Lower lobe of right lung (tissue), 2 donors: ENCODE data around the gene SLC9A9. TPM values are rescaled to one million over a fixed set of nuclear protein-coding genes. Genes with fewer than 3 reads are reported as not detected.

Source experiments
- ATAC-seq, 2 donors: fragments of 200-7000 bp; cut with Tn5 transposase; one replicate each; pipeline ENCODE4 v1.9.1; 2020 to 2022; ENCODE audit warnings: mild to moderate bottlenecking in 2 of 2, moderate library complexity in 2 of 2
- DNase-seq: peaks from one replicate; pipeline ENCODE4 v3.0.0-alpha.2; 2020
- H3K27ac ChIP-seq: fragments of 200-600 bp; one replicate; pipeline ENCODE4 v1.8.0; 2022
- H3K27me3 ChIP-seq: fragments of 200-600 bp; one replicate; pipeline ENCODE4 v1.8.0; 2022; ENCODE audit warnings: low read depth
- H3K36me3 ChIP-seq: fragments of 200-600 bp; one replicate; pipeline ENCODE4 v1.8.0; 2022; ENCODE audit warnings: mild to moderate bottlenecking
- H3K4me1 ChIP-seq: fragments of 200-600 bp; one replicate; pipeline ENCODE4 v1.8.0; 2022
- H3K4me3 ChIP-seq: fragments of 200-600 bp; one replicate; pipeline ENCODE4 v1.8.0; 2022; ENCODE audit warnings: mild to moderate bottlenecking
- H3K9me3 ChIP-seq: fragments of 200-600 bp; one replicate; pipeline ENCODE4 v1.8.0; 2022
- CTCF ChIP-seq: fragments of 200-600 bp; IDR thresholded peaks from one replicate; pipeline ENCODE4 v1.8.0; 2022; ENCODE audit warnings: antibody characterized with exemption, mild to moderate bottlenecking
- intact Hi-C: fragments of 100-400 bp; cut with DNase I; formaldehyde crosslinking; loops from one replicate; pipeline ENCODE4 v1.11.0; 2022
- total RNA-seq: library from RNA; stranded (reverse); fragmentation: NEBNext Ultra II Directional; extraction: Animal tissue kit (Norgen Biotek cat#: 25700); gene quantifications from one replicate; pipeline ENCODE4 v1.2.1, GENCODE V29; 2021
- donor health status: DM: no; HTN: yes; CAD: no; lungs with severe emphysema.

The SLC9A9 gene
- total RNA-seq, 1 donor from 2014 or later = 15.6 TPM

- Histone ChIP-seq H3K9me3 (no peaks in the 10 kb centered on the region), H3K4me1 (no peaks in the 10 kb centered on the region), H3K4me3 (no peak overlapping the region), H3K36me3 (no peaks in the 10 kb centered on the region), H3K27ac (no peak overlapping the region), H3K27me3 (no peaks in the 10 kb centered on the region)
- DNase-seq = no peak
- ATAC-seq = no peak
- intact Hi-C loops = no loop called here
- TF ChIP-seq CTCF = no peak
Observed at GRCh38 chr3:143888166-143888565, 39.9 kb upstream of the SLC9A9 start.

GRCh38 chr3:143885780-143886427 lies 37.6 kb upstream of the SLC9A9 start:
- intact Hi-C loops = no loop called here
- H3K9me3 ChIP-seq = no peaks in the 10 kb centered on the region
- peak; percentile 78 for TF ChIP-seq CTCF
- no peak overlapping the region for H3K27ac ChIP-seq
- no peaks in the 10 kb centered on the region for H3K4me1 ChIP-seq
- H3K36me3 ChIP-seq = no peaks in the 10 kb centered on the region
- H3K4me3 ChIP-seq = no peak overlapping the region
- ATAC-seq = peak; percentile 72 to 82
- H3K27me3 ChIP-seq = no peaks in the 10 kb centered on the region
- DNase-seq = no peak

GRCh38 chr3:143884861-143885260 lies 36.6 kb upstream of the SLC9A9 start:
- H3K4me3 ChIP-seq = no peak overlapping the region
- H3K4me1 ChIP-seq = no peaks in the 10 kb centered on the region
- no peaks in the 10 kb centered on the region for H3K36me3 ChIP-seq
- no peak for ATAC-seq
- no peaks in the 10 kb centered on the region for H3K27me3 ChIP-seq
- intact Hi-C loops = no loop called here
- TF ChIP-seq CTCF = no peak
- no peaks in the 10 kb centered on the region for H3K9me3 ChIP-seq
- DNase-seq = no peak
- H3K27ac ChIP-seq = no peak overlapping the region

GRCh38 chr3:143883151-143883550 lies 34.9 kb upstream of the SLC9A9 start:
- intact Hi-C loops = no loop called here
- ATAC-seq (no peak), DNase-seq (no peak)
- H3K27ac ChIP-seq = no peak overlapping the region
- no peaks in the 10 kb centered on the region for H3K9me3 ChIP-seq
- H3K36me3 ChIP-seq = no peaks in the 10 kb centered on the region
- H3K27me3 ChIP-seq = no peaks in the 10 kb centered on the region
- no peak overlapping the region for H3K4me3 ChIP-seq
- TF ChIP-seq CTCF = no peak
- no peaks in the 10 kb centered on the region for H3K4me1 ChIP-seq

- Histone ChIP-seq H3K4me1 (peaks cover 4% of the 10 kb centered on the region), H3K27me3 (no peaks in the 10 kb centered on the region), H3K27ac (no peak overlapping the region), H3K36me3 (no peaks in the 10 kb centered on the region), H3K4me3 (no peak overlapping the region), H3K9me3 (no peaks in the 10 kb centered on the region)
- TF ChIP-seq CTCF = no peak
- intact Hi-C loops = no loop called here
- DNase-seq (no peak), ATAC-seq (no peak)
Observed at GRCh38 chr3:143881095-143881494, 32.8 kb upstream of the SLC9A9 start.
